A673 (cell line): ENCODE measurements around the gene CLEC1A. TPM values are rescaled to one million over a fixed set of nuclear protein-coding genes. Genes with fewer than 3 reads are reported as not detected.
A peak's percentile ranks its signal among the peaks of the same experiment; 100 is the strongest.

Experiments
- BruUV-seq: library from RNA; stranded (reverse); fragments of 400-500 nt; replicated peaks from 2 replicates; lab custom pipeline; 2021; lab: Mats Ljungman, UMichigan
- CTCF ChIA-PET: fragments of 300-600 bp; sonication (Branson Sonifier 250); formaldehyde crosslinking; loops from one replicate; lab custom pipeline; 2022; ENCODE audit warnings: antibody characterized with exemption; lab: Charles Lee
- POLR2A ChIA-PET: fragments of 300-600 bp; sonication (Branson Sonifier 250); formaldehyde crosslinking; loops from one replicate; lab custom pipeline; 2022; ENCODE audit warnings: antibody characterized with exemption; ENCODE audit not compliant: low non-redundant PET; lab: Charles Lee
- DNase-seq: peaks from one replicate; pipeline ENCODE4 v3.0.0-alpha.2; 2015; ENCODE audit warnings: low spot score
- H3K27ac ChIP-seq: fragments of 200-600 bp; sonication (generic); 2 replicates; pipeline ENCODE4 v1.5.1; 2016; ENCODE audit warnings: mixed run types, low read depth, mild to moderate bottlenecking, mixed read lengths, antibody characterized with exemption, low read length; ENCODE audit not compliant: poor library complexity, severe bottlenecking
- H3K27me3 ChIP-seq: fragments of 200-600 bp; sonication (generic); replicated peaks from 2 replicates; pipeline ENCODE4 v1.6.1; 2017; ENCODE audit warnings: mixed run types, low read depth, mild to moderate bottlenecking, mixed read lengths, antibody characterized with exemption, low read length; ENCODE audit not compliant: insufficient read depth, poor library complexity
- H3K36me3 ChIP-seq: fragments of 200-600 bp; sonication (generic); 2 replicates; pipeline ENCODE4 v1.6.1; 2016; ENCODE audit warnings: mixed run types, mild to moderate bottlenecking, mixed read lengths, antibody characterized with exemption, low read length; ENCODE audit not compliant: insufficient read depth, poor library complexity, severe bottlenecking
- H3K4me1 ChIP-seq: fragments of 200-600 bp; sonication (generic); 2 replicates; pipeline ENCODE4 v1.6.1; 2017; ENCODE audit warnings: mixed run types, mild to moderate bottlenecking, mixed read lengths, antibody characterized with exemption, low read length; ENCODE audit not compliant: insufficient read depth, poor library complexity, severe bottlenecking
- H3K4me3 ChIP-seq: fragments of 200-600 bp; sonication (generic); 2 replicates; pipeline ENCODE4 v1.5.1; 2016; ENCODE audit warnings: low read depth, mixed run types, mild to moderate bottlenecking, mixed read lengths, low read length; ENCODE audit not compliant: poor library complexity, severe bottlenecking
- H3K9me3 ChIP-seq: fragments of 200-600 bp; sonication (generic); 2 replicates; pipeline ENCODE4 v1.6.1; 2016; ENCODE audit warnings: mixed run types, low read depth, mild to moderate bottlenecking, mixed read lengths, antibody characterized with exemption, low read length; ENCODE audit not compliant: poor library complexity, severe bottlenecking
- EZH2 ChIP-seq: fragments of 200-600 bp; sonication (generic); IDR thresholded peaks from 2 replicates; pipeline ENCODE4 v1.6.1; 2017; ENCODE audit warnings: borderline replicate concordance, low read depth, mild to moderate bottlenecking, mixed read lengths, antibody characterized with exemption, low read length; ENCODE audit not compliant: poor library complexity, severe bottlenecking
- intact Hi-C: fragments of 100-400 bp; cut with micrococcal nuclease; formaldehyde crosslinking; loops from one replicate; pipeline ENCODE4 v1.10.0; 2022; ENCODE audit not compliant: unreplicated experiment
- total RNA-seq: library from RNA; stranded (reverse); gene quantifications from 2 replicates; pipeline ENCODE4 v1.2.3, GENCODE V29; 2021
- TF ChIP-seq, protein P1 (sequence below): fragments of 300-800, 200-600 bp; sonication (generic); conservative IDR thresholded peaks from 2 replicates; pipeline ENCODE4 v1.5.1; 2017; ENCODE audit warnings: low read depth, mild to moderate bottlenecking, antibody characterized with exemption, low read length, moderate library complexity, mixed read lengths

Gene CLEC1A
- total RNA-seq, 1 experiment from 2014 or later = not detected

DNA sequence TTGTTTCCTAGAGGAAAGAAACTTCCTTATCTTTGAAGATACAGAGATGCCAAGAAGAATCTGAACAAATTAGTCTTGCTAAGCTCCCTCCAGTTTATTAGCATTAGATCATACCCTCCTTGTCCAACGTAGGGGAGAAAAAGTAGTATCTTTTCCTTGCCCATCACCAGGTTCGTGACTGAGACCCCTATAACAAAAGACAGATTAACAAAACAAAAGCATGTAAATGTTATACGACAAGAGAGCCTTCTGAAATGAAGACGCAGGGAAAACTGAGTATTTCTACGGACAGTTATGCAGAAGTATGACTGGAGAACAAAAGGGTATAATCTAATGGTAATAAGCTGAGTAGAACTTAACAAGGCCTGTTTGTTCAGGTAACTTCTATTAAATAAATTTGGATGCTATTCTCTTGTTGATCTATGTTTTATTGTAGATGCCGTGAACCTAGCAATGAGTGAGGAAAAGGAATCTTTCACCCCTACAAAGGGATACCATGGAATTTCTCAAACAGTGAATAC is 34.1 kb upstream of the CLEC1A start:
- H3K27ac ChIP-seq = no peak overlapping the region

DNA sequence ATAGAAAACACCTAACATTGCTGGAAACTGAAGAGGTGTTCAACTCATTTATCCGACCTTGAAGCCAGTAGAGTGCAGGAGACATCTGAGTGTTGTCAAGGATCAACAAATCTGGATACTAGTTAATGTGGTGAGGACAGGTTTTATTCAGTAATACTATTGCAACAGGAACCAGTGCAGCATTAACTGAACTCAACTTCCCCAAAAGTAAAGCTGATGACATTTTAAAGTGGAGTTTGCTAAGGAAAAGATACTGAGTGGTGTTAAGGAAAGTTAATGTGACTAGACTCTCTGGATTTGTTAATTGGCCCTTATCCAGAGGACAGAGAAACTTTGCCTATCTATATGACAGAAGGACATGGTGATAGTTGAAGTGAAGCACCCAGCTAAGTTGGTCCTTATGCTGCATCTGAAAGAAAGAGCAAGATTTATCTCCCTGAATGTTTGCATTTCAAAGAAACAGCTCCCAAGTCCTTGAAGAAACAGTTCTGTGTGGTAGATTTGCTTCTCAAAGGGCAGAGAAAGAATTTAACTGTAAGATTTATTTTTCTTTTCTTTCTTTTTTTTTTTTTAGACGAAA is 32.4 kb upstream of the CLEC1A start:
- intact Hi-C loops = no loop called here
- Histone ChIP-seq H3K4me3 (no peak overlapping the region), H3K27ac (no peak overlapping the region), H3K36me3 (no peaks in the 10 kb centered on the region), H3K4me1 (peaks cover 5% of the 10 kb centered on the region), H3K9me3 (no peaks in the 10 kb centered on the region), H3K27me3 (no peaks in the 10 kb centered on the region)
- TF ChIP-seq, protein P1, sequence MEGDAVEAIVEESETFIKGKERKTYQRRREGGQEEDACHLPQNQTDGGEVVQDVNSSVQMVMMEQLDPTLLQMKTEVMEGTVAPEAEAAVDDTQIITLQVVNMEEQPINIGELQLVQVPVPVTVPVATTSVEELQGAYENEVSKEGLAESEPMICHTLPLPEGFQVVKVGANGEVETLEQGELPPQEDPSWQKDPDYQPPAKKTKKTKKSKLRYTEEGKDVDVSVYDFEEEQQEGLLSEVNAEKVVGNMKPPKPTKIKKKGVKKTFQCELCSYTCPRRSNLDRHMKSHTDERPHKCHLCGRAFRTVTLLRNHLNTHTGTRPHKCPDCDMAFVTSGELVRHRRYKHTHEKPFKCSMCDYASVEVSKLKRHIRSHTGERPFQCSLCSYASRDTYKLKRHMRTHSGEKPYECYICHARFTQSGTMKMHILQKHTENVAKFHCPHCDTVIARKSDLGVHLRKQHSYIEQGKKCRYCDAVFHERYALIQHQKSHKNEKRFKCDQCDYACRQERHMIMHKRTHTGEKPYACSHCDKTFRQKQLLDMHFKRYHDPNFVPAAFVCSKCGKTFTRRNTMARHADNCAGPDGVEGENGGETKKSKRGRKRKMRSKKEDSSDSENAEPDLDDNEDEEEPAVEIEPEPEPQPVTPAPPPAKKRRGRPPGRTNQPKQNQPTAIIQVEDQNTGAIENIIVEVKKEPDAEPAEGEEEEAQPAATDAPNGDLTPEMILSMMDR = no peak
- TF ChIP-seq EZH2 = no peak
- no TSS peak for BruUV-seq
- ChIA-PET POLR2A (no interaction called here), CTCF (interaction anchor here (0.7 kb wide), 1 partner anchor 9 kb away, joined by 4 read pairs; no protein-coding TSS in a partner anchor)
- no peak for DNase-seq

More for the DNA sequence above, 34.1 kb upstream of the CLEC1A start:
- no peak for TF ChIP-seq EZH2
- TF ChIP-seq, protein P1 = no peak
- CTCF ChIA-PET = interaction anchor here (0.5 kb wide), 1 partner anchor 56 kb away, joined by 5 read pairs; no protein-coding TSS in a partner anchor
- Histone ChIP-seq H3K9me3 (no peaks in the 10 kb centered on the region), H3K27me3 (no peaks in the 10 kb centered on the region), H3K4me1 (peaks cover 5% of the 10 kb centered on the region), H3K4me3 (no peak overlapping the region), H3K36me3 (no peaks in the 10 kb centered on the region)
- POLR2A ChIA-PET = no interaction called here
- intact Hi-C loops = no loop called here
- no TSS peak for BruUV-seq
- DNase-seq = no peak

DNA sequence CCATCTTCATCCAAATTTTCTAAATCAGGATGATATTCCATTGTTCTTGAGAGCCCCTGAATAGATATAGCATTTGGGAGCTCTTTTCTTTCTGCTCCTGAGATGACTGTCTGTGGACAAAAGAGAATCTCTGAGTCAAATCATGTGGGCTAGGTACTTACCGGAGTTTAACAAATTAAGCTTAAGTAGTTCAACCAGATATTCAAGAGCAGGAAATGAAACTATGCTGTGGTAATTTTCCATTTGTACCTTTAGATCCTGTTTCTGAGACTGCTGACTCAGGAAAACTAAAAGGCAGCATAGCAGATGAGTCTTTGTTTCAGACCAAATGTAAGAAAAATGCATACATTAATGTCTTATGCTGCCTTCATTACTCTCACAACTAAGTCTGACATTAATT is 31.3 kb upstream of the CLEC1A start, which contains the start of gene CLEC7A:
CLEC7A (minus strand) TSS at position 158 of the 400 bp plus-strand sequence; CDS start at position 41, 117 bp downstream.
- BruUV-seq = no TSS peak
- H3K4me1 ChIP-seq = peaks cover 5% of the 10 kb centered on the region
- no peaks in the 10 kb centered on the region for H3K36me3 ChIP-seq
- POLR2A ChIA-PET = no interaction called here
- H3K27ac ChIP-seq = no peak within 1 kb of the TSS
- TF ChIP-seq EZH2 = no peak
- TF ChIP-seq, protein P1 = no peak
- intact Hi-C loops = no loop called here
- peak; percentile 9 for DNase-seq
- no peaks in the 10 kb centered on the region for H3K9me3 ChIP-seq
- H3K4me3 ChIP-seq = no peak within 1 kb of the TSS
- no peaks in the 10 kb centered on the region for H3K27me3 ChIP-seq
- CTCF ChIA-PET = no interaction called here
